BJ (cell line): Measurements from ENCODE around the gene LIPT2. TPM values are rescaled to one million over a fixed set of nuclear protein-coding genes. Genes with fewer than 3 reads are reported as not detected.

ENCODE experiments used
- CTCF ChIA-PET: fragments of 350-600 bp; formaldehyde crosslinking; extraction: SDS; loops from one replicate; lab custom pipeline; 2021; ENCODE audit warnings: antibody characterized with exemption, inconsistent platforms; lab: Yijun Ruan, JAX
- POLR2A ChIA-PET: fragments of 300-600 bp; sonication (Branson Sonifier 250); formaldehyde crosslinking; extraction: SDS; loops from one replicate; lab custom pipeline; 2021; ENCODE audit warnings: antibody characterized with exemption; lab: Charles Lee
- DNase-seq: peaks from one replicate; pipeline ENCODE4 v3.0.0-alpha.2; 2011; ENCODE audit warnings: low read depth
- H3K27me3 ChIP-seq: 2 replicates; pipeline ENCODE4 v1.6.0; 2011; ENCODE audit warnings: low read length; ENCODE audit not compliant: control insufficient read depth, insufficient read depth
- H3K36me3 ChIP-seq: 2 replicates; pipeline ENCODE4 v1.5.1; 2011; ENCODE audit warnings: low read length; ENCODE audit not compliant: control insufficient read depth, insufficient read depth
- H3K4me3 ChIP-seq: 2 replicates; pipeline ENCODE4 v1.5.1; 2011; ENCODE audit warnings: low read depth, mild to moderate bottlenecking, control low read depth, low read length
- polyA plus RNA-seq: library from polyadenylated mRNA; depleted of rRNA; stranded (reverse); fragments of >200 nt; gene quantifications from 2 replicates; pipeline ENCODE4 v1.2.3, GENCODE V29; 2011
- TF ChIP-seq, protein P1 (sequence below): IDR thresholded peaks from 2 replicates; pipeline ENCODE4 v1.5.1; 2011; ENCODE audit warnings: low read depth, mild to moderate bottlenecking, control low read depth, inconsistent platforms, low read length, moderate library complexity; ENCODE audit not compliant: insufficient read depth

The LIPT2 gene
- polyA plus RNA-seq, 1 experiment = 2.6 TPM

DNA sequence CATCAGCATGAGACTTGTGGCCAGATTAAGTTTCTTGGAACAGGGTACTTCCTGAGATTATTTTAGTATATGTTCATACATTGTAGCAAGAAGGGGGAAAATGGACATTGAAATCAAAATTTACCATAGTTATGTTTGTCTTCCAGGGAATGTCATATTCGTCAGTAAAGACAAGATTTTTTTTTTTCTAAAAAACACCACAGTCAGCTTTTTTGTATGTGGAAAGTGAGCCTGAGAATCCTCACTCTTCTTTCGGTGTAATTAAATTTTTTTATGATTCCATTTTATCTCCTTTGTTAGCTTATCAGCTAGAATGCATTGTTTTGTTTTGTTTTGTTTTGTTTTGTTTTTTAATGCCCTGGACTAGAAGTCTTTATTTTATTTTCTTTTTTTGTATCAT, 31.5 kb upstream of the LIPT2 start:
- Histone ChIP-seq H3K36me3 (no peaks in the 10 kb centered on the region), H3K4me3 (no peak overlapping the region), H3K27me3 (peaks cover 3% of the 10 kb centered on the region)
- TF ChIP-seq, protein P1, sequence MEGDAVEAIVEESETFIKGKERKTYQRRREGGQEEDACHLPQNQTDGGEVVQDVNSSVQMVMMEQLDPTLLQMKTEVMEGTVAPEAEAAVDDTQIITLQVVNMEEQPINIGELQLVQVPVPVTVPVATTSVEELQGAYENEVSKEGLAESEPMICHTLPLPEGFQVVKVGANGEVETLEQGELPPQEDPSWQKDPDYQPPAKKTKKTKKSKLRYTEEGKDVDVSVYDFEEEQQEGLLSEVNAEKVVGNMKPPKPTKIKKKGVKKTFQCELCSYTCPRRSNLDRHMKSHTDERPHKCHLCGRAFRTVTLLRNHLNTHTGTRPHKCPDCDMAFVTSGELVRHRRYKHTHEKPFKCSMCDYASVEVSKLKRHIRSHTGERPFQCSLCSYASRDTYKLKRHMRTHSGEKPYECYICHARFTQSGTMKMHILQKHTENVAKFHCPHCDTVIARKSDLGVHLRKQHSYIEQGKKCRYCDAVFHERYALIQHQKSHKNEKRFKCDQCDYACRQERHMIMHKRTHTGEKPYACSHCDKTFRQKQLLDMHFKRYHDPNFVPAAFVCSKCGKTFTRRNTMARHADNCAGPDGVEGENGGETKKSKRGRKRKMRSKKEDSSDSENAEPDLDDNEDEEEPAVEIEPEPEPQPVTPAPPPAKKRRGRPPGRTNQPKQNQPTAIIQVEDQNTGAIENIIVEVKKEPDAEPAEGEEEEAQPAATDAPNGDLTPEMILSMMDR = no peak
- DNase-seq = no peak
- POLR2A ChIA-PET = no interaction called here
- CTCF ChIA-PET = interaction anchor here (0.7 to 1.7 kb wide), 2 partner anchors 10 to 84 kb away, joined by 3 to 5 read pairs; no protein-coding TSS in a partner anchor

DNA sequence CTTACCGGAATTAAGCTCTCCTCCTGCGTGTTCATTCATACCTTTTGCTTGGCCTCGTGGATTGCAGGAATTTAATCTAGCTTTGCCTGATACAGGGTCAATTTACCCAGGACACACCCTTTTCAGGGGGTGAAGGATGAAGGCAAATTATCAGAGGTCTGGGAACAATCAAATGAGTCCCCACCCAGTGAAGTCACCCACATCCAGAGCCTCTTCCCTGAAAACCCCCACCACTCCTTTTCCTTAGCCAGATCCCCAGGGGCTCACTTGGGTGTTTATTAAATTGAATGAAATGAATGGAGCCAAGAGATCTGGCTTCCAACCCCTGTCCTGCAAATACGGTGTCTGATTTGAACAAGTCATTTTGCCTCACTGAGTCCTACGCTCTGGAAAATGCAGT, 31.0 kb upstream of the LIPT2 start:
- ChIA-PET CTCF (interaction anchor here (1.7 kb wide), 1 partner anchor 10 kb away, joined by 5 read pairs; no protein-coding TSS in a partner anchor), POLR2A (no interaction called here)
- DNase-seq = no peak
- Histone ChIP-seq H3K4me3 (no peak overlapping the region), H3K27me3 (peaks cover 3% of the 10 kb centered on the region), H3K36me3 (no peaks in the 10 kb centered on the region)
- TF ChIP-seq, protein P1 = no peak

DNA sequence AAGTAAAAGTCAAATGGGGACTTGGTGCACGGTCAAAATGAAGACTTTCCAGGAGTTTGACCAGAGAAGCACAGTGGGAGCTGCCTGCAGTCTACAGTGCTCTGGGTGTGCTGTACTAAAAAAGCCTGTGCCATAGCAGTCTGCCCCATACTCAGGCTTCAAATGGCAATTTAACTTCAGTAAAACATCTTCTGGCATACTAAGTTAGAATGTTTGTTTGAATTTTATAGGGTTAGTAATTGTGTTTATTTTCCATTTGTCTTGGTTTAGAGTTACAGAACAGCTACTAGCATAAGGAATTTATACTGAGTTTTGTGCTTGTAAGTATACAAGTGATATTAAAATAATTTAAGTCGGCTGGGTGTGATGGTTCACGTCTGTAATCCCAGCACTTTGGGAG, 29.3 kb upstream of the LIPT2 start:
- DNase-seq = no peak
- no peak overlapping the region for H3K4me3 ChIP-seq
- ChIA-PET CTCF (interaction anchor here (1.6 kb wide), 1 partner anchor 12 kb away, joined by 3 read pairs; no protein-coding TSS in a partner anchor), POLR2A (no interaction called here)
- TF ChIP-seq, protein P1 = no peak
- H3K36me3 ChIP-seq = no peaks in the 10 kb centered on the region
- peaks cover 3% of the 10 kb centered on the region for H3K27me3 ChIP-seq

DNA sequence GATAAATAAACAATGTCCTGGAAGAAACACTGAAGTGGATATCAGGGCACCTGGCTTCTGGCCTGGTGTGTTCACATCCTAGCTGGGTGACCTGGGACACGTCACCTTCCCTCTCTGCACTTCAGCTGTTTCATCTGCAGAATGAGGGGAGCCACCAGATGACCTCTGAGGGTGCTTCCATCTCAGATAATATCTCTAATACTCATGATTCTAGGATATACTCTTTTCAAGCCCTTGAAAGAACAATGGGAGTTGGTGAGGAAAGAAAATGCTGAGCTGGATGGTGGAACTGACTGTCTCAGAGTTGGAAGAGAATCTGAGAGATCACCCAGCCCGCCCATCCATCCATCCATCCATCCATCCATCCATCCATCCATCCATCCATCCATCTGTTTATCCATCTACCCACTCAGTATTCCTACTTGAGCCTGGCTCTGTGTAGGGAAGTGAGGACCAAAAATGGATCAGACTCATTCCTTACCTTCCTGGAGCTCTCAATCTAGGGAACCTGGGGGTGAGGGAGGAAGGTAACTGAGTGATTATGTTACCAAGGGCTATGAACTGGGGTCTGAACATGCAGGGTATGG, 28.2 kb upstream of the LIPT2 start:
- Histone ChIP-seq H3K4me3 (no peak overlapping the region), H3K27me3 (peaks cover 3% of the 10 kb centered on the region), H3K36me3 (no peaks in the 10 kb centered on the region)
- POLR2A ChIA-PET = no interaction called here
- DNase-seq = no peak
- CTCF ChIA-PET = no interaction called here
- TF ChIP-seq, protein P1 = no peak

DNA sequence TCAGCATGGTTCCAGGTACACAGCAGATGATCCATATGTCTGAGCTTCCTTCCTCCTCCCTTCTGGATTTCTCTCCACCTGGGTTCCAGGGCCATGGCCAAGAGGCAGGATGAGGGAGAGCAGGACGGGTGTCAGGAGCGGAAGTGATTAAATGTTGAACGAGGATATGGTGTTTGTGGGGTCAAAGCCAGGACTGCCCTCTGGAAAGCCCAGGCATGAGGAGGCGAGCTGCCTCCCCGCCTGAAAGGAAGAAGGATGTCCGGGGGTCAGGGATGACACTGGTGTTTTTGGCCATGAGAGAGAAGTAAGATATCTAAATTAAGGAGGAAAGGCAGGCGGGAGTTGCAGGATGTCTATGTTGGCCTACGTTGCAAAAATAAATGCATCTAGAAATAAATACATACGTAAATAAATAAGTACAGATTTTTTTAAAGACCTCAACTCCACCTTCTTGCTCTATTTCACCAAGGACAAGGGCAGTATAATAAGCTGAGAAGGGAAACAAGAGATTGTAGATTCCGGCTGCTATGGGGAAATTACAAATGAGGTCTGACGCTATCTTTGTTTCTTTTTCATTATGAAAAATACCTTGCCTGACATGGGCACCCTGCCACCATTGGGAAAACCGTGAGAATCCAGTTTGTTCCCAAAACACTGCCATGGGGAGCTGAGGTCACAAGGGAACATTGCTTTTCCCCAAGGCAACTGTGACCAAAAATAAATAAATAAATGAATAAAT, 27.6 kb upstream of the LIPT2 start:
- no peak for DNase-seq
- ChIA-PET POLR2A (no interaction called here), CTCF (interaction anchor here (0.7 kb wide), 1 partner anchor 13 kb away, joined by 4 read pairs; no protein-coding TSS in a partner anchor)
- peaks cover 3% of the 10 kb centered on the region for H3K27me3 ChIP-seq
- H3K4me3 ChIP-seq = no peak overlapping the region
- H3K36me3 ChIP-seq = no peaks in the 10 kb centered on the region
- TF ChIP-seq, protein P1 = no peak
